Measurements from ENCODE around the gene WNT8A.
"Not testable (repeated sequence)": the region's sequence is repeated elsewhere in the genome, so short reads cannot be mapped to it uniquely, and the experiment has no call there.

DNA sequence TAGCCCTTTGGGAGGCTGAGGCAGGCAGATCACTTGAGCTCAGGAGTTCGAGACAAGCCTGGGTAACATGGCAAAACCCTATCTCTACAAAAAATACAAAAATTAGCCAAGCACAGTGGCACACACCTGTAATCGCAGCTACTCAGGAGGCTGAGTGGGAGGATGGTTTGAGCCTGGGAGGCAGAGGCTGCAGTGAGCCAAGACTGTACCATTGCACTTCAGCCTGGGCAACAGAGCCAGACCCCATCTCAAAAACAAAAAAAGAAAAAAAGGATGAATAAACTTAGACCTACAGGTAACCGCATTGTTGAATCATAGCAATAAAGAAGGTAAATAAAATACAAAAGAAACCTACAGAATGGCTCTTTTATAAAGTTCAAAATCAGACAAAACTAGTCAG is 38.5 kb upstream of the WNT8A start:
- not testable (repeated sequence) for TF ChIP-seq EP300, CTCF, POLR2A, POLR2AphosphoS5 (IDR thresholded peaks at IDR 0.05)

All from suprapubic skin (tissue), 4 donors.